Stimulated activated naive CD4-positive, alpha-beta T cell (primary cell): ENCODE data around the gene SND1.
A peak's percentile ranks its signal among the peaks of the same experiment; 100 is the strongest.

Experiments
- DNase-seq, 6 experiments: peaks; one replicate each; lab custom pipeline; 2025; lab: John Stamatoyannopoulos, UW

SND1 gene

DNA sequence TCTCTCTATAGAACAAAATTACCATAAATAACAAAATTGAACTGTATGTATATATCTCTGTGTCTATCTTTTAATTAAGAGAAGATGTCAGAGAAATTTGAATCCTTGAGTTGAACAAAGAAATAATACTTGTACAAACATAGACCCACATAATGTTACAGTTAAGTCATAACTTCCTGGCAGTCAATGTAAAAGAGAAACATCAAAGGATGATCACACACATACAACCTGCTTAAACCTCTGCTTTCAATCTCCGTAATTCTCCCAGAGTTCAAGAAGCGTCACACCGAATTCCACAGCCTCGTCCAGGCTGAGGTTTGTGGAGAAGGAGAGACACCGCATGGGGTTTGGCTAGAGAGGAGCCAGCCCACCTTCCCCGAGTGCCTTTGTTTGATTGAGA, 419.4 kb downstream of the SND1 start:
- DNase-seq, result peak in 2 of 6 experiments; percentile 6 to 45

DNA sequence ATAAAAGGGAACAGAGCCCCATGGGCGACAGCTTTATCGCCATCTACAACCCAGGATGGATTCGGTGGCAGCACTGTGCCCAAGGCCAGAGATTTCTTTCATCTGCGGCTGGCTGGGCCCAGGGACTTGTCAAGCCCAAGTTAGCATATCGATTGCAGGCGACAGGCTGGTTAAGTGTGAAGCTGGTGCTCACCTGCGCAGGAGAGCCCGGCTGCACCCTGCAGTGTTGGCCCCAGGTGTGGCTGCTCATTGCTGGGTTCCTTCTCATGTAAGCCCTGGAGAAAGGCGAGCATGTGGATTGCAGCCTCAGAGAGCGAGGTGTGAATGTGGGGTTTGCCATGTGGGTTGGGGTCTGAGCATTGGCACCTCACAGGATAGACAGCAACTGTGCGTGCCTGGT, 419.8 kb downstream of the SND1 start:
- DNase-seq, result no peak

DNA sequence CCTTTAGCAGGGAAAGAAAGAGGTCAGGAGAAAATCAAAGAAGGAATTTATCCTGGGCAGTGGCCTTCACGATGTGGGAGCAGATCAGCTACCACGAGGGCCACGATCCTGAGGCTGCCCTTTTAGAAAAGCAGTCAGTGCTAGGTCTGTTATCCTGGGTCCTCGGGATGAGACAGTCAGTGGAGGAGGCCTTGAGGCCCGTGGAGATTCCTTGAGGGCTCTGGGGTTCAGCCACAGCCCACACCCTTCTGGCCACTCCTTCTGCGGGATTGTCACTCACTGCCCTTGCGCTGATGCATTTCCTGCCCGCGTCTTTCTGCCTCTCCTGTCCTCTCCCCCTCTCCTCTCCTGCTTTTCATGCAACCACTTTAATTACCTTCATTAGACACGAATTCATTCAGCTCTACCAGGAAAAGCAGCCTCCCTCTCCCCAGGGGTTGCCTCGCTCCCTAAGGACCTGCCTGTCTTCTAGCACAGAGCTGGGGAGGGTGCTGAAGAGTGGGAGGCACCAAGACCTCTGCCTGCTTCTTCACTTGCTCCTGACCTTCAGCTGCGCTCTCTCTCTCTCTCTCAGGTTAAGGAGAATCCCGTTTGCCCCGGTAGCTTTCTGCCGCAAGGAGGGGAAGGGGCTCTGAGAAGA, 421.8 kb downstream of the SND1 start:
- DNase-seq, result no peak

DNA sequence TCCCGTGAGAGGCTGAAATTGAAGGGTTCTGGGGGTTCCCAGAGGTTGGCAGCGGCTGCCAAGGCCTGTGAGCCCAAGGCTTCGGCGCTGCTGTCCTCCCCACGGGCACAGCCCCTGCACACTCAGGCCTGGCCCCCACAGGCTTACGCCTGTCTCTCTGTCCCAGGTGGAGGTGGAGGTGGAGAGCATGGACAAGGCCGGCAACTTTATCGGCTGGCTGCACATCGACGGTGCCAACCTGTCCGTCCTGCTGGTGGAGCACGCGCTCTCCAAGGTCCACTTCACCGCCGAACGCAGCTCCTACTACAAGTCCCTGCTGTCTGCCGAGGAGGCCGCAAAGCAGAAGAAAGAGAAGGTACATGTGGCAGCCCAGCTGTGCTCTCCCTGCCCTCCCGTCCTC, 422.3 kb downstream of the SND1 start:
- no peak for DNase-seq

DNA sequence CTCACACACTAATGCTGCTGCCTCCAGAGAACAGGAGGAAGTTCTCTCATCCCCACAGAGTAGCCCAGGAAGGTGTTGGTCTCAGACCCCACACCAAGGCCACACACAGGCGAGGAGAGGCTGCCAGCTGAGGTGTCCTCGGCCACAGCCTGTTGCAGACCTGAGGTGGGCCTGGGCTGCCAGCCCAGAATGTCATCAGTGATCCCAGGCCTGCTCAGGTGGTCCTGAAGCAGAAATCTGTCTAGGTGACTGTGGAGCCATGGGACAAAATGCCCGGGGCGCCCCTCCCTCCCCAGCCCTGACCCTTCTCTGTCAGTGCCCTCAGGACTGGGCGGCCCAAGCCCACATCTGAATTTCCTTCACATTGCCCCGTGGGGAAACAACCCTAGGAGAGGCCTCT, 422.7 kb downstream of the SND1 start:
- no peak for DNase-seq

DNA sequence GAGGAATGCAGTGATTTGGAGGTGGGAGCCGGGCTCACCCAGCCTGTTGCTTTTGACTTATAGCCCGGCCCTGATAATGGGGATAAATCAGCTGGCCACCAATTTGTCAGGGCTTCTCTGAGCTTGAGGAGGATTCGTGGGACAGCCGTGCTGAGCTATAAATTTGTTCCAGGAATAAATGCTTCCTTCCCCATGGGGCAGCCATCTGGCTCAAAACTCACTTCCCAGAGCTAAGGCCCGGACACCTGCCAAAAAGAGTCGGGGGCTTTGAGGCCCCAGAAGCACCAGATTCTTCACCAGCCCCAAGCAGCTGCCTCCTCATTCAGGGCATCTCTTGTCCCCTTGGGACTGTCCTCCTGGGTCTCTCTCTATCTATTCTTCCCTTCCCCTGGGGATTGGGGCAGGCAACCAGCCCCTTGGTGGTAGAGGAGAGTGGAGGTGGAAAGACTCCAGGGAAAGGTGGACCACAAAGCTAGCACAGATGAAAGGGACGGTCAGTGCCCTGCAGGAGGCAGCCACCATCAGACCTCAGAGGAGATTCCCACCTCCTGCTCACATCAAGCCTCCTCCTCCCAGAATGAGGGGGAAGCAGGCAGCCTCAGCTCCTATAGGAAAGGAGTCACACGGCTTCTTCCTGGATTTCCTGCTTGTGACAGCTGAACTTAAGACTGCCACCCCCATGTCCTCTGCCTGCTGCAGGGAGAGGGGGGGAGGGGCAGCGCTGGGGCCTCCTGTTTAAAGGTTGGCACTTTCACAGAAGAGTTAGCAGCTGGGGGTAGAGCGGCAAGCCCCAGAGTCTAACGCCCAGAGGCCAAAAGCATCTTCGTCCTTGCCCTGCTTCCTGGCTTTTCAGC, 423.5 kb downstream of the SND1 start:
- DNase-seq, result no peak

DNA sequence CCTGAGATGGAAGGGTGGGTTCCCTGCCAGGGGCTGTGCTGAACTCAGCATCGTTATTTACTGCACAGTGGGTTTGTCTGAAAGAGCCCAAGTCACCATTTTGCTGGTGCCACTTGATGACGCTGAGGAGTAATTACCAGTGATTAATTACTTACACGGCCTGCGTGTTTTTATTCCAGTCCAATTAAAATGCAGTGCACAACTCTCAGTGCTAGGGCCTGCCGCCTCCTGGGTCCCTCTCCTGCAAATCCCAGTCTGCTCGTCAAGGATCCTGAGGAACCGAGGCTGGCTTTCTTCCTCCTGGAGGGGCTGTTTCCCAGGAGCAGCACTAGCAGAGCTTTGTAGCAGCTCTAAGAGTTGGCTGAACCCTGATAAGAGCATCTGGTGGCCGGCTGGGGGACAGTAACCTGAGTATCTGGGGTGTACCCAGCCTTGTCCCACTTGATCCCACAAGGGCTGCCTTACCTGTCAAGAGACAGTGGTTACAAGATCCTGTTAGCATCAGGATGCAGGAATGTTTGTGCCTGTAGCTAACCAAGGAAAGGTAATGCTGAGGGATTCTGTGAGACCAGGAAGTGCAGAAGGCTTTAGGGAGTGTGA, 424.3 kb downstream of the SND1 start:
- no peak for DNase-seq

DNA sequence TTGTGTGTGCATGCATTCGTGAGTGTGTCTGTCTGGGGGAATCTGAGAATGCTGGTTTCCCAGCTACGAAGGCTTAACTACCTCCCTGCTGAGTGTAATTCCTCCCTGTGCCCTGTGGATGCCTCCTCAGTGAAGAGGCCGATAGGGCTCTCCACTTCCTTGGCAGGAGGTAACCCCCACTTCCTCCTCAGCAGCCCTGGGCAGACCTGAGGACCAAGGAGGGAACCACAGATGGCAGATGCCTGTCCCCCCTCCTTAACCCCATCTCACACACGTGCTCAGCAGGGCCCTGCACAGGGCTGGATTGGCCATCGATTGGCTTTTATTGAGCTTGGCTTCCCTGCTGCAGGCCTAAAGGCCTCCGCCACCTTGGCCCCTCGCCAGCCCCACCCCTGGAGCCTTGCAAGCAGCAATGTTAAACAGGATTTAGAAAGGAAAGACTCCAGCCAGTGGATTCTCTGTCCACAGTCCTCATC, 424.8 kb downstream of the SND1 start:
- no peak for DNase-seq

DNA sequence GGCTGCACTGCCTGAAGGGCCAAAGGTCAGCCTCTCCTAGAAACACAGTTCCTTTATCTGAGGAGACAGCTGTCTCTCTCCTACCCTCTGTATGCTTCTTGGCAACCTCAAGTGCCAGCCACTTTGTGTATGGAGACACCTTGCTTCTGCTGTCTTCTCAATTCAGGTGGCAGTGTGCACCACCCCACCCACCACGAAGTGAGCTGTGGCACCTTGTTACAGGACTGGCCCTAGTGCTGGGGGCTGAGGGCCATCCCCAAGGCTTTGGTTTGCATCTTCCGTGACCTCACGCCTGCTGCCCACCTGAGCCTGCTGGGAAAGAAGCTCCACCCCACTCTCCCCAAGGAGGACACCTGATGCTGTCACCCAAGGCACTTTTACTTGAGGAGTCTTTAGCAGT, 426.3 kb downstream of the SND1 start:
- DNase-seq, result no peak

DNA sequence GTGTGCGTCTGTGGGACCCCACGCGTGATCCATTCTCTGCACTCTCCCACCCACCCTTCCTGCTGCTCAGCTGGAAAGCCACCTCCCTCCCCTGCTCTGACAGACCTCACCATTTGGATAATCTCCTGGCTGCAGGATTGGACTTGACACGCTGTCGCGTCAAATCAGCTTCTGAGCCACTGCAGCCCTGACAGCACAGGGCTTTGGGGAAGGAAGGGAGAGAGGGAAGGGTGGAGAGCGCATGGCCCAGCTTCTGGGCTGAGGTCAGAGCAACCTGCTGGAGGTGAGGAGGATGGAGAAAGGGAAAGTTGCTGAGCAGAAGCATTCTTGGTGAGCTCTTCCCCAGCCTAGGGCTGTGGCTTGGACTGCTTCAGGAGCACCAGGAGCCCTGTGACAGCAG, 428.2 kb downstream of the SND1 start:
- no peak for DNase-seq

DNA sequence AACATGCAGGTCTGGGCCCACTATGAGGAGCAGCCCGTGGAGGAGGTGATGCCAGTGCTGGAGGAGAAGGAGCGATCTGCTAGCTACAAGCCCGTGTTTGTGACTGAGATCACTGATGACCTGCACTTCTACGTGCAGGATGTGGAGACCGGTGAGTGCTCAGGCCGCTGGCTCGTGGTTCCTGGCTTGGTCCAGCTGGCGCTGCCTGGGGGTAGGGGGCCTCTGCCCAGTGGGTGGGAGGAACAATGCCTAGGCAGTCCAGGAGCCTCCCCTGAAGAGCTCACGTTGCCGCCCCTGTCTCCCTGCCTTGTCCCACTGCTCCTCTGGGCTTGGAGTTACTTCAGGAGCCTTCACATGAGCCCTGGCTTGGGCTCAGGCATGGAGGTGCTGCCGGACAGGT, 429.4 kb downstream of the SND1 start:
- no peak for DNase-seq

DNA sequence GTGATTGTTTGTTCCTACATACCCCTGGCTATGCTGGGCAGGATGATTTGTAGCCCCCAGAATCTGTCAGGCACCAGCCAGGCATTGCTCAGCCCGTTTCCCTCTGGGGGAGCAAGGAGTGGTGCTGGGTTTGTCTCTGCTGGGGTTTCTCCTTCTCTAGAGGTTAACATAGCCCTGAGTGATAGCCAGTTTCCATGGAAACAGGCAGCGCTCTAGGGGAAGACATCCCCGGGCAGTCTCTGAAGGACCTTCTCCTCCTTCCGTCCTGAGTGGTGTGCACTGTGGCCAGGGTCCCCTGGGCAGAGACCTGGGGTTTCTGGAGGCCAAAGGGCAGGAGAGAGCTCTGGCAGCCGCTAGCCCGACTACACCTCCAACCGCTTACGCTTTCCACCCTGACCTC, 429.8 kb downstream of the SND1 start:
- no peak for DNase-seq

DNA sequence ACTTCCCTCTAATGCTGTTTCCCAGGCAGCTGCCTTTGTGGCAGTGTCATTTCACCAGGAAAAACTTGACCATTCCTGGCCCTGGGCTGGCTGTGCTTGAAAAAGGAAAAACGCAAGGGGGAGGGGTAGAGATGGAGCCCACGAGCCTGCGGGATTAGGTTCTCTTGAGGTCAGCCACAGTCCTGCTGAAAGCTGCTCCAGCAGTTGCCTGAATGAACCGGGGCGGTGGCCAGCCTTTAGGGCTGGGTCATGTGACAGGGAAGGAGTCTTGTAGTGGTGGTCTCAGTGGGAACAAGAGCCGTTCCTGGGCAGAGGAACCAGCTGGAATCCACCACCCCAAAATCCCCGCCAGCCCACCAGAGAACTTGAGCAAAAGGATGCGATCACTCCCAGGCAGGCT, 430.4 kb downstream of the SND1 start:
- no peak for DNase-seq

DNA sequence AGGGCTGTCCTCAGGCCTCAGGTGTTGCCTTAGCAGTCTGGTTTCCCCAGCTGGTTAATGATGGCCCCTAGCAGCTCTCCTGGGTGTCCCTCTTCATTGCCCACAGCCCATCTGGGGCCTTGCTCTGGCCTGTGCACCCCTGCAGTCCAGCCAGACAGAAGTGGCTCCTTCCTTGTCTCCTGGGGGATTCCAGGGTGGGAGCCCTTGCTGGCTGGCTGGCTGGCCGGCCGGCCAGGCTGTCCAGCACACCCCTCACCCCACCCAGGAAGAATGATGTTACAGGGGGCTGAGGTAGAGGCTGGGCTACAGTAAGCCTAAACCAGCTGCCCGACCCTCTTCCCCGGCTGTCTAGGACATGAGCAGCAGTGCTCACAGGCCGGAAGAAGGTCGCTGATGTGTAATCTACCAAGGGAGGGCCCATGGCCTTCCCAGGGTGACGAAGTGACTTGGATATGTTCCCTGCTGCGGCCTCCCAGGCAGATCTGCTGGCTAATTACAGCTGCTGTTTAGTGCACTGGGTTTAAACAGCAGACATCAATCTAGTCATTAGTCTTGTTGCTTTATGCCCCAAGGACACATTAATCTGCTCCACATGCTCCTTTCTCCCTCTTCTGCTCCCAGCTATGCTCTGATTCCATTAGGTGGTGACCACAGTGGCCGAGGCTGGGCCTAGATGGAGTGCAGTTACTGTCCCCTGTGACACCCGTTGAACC, 433.1 kb downstream of the SND1 start:
- DNase-seq, result no peak

DNA sequence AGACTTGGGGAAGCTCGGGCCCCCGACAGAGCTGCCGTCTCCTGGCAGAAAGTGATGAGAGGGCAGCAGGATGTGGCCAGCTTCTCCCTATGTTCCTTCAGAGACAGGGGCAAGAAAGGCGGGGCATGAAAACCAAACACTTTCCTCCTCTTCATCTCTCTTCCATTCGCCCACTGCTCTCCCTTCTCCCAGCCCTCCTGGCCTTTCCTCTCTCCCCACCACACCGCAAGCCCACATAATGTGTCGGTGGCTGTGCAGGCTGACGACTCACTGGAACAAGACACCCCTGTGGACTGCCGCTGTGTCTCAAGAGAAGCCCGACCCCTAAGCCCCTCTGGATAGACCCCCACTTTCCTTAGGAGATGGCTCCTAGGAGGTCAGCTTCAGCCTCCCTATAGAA, 438.5 kb downstream of the SND1 start:
- no peak for DNase-seq

DNA sequence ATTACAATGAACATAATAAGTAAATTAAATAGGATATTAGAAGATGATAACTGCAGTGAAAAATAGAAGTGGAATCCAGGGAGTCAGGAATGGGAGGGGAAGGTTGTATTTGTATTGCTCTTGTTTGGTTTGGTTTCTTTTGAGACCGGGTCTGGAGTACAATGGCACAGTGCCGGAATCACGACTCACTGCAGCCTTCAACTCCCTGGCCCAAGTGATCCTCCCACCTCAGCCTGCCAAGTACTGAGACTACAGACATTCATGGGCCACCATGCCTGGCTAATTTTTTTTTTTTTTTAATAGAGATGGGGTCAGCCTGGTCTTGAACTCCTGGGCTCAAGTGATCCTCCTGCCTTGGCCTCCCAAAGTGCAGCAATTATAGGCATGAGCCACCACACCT, 439.1 kb downstream of the SND1 start:
- DNase-seq, result no peak

DNA sequence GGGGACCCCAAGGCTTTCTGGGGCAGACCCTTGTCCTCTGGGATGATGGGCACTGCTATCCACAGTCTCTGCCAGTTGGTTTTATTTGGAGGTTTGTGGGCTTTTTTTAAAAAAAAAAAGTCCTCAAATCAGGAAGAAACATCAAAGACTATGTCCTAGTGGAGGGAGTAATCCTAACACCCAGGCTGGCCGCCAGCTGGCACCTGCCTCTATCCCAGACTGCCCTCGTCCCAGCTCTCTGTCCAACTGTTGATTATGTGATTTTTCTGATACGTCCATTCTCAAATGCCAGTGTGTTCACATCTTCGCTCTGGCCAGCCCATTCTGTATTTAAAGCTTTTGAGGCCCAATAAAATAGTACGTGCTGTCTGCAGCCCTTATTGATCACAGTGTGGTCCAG, 440.2 kb downstream of the SND1 start:
- DNase-seq, result no peak

DNA sequence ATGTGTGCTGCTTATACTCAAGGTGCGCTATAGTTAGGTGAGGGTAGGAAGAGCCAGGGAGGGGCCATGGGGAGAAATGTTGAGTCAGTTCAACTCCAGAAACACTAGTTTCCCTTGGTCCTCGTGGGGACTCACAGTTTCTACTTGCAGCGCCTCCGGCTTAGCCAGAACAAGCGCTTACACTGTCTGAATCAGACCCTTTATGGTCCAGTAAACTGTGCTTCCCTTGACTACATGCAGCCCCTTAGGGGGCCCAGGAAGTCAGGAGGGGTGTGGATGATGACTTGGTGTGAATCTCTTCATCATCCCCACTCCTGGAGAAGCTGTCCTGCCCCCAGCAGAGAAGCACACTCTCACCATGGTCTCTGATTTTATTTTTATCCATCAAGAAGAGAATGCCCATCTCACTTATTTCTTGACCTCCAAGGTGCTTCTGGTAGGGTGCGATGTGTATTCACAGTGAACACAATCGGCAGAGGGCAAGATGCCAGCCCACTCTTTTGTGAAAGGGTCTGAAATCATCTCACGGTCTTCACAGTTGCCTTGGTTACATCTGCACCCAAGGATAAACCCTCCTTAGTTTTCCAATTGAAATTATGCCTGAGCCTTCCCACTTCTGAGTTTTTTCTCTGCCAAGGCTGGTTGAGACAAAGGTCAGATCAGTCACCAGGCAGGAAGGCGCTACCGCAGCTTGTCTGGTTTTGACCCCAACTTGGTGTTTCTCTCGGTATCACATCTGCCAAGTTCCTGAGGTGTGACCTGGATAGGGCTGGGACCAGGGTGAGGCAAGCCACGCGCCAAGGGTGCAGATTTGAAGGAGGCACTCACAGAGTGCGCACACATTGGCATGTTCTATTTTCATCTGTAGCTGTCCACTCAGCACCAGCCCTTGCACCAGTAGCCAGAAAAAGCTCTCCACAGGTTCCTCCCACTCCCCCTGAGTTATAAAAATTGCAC, 441.9 kb downstream of the SND1 start:
- no peak for DNase-seq

DNA sequence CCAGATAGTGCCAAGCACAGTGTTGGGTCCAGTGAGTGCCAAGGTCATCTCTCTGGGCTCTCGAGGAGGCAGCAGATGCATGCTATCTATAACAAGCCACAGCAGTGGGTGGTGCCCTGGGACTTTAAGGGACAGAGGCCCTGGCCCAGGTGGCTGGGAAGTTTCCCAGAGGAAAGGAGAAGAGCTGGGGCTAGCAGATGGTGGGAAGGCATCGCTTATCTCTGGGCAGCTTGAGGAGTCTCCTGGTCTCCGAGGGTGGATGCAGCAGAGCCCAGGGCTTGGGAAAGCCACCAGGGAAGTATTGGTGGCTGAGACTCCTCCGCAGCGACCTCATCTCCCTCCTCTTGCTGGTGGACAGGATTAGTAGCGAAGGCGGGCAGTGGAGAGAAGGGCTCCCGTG, 442.7 kb downstream of the SND1 start:
- no peak for DNase-seq

DNA sequence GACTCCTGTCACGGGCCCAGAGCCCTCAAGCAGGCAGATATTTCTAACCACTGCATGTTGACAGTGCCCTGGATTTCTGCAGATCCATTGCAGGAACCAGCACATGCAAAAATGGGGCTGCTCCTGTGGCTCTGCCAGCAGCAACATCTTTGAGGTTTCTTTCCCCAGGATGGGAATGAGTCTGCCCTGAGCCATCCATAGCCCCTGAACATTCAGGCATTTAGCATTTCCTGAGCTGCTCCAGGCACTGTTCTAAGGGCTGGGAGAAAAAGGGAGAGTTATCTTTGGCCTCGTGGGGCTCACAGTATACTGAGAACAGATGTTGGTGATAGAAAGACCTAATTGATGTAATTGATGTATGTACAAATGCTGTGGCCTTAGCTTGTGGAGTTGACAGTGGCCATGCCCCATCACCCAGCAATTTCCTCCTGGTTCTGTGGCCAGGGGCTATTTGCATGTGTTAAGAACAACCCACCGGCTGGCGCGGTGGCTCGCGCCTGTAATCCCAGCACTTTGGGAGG, 445.3 kb downstream of the SND1 start:
- no peak for DNase-seq

DNA sequence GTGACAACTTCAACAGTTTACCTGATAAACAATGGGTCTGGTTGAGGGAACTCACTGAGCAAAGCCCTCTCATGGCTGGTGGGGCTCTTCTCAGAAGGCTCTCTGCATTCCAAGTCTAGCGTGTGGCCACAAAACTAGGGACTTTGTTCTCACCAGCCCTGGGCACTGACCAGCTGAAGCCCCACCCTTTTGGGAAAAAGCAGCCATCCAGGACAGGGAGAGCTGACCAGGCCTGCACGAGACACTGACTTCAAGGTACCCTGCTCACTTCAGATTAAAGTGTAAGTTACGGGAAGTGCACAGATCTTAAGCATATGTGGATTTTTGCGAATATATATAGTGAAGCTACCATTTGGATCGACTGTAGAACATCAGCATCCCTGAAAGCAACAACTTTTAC, 446.6 kb downstream of the SND1 start:
- no peak for DNase-seq
